Gastroesophageal sphincter (tissue), 3 donors: ENCODE measurements around the gene HMX2.

Experiments used
- CTCF ChIP-seq, 4 experiments: fragments of 200-600 bp in 2 of 4; fragments of 450-650 bp in 2 of 4; sonication (generic) in 1 of 4; IDR thresholded peaks; one replicate each; pipeline ENCODE4 v1.5.1; 2017 to 2019; ENCODE audit warnings: antibody characterized with exemption in 4 of 4, mild to moderate bottlenecking in 2 of 4, moderate library complexity in 2 of 4
- EP300 ChIP-seq: sonication (generic); formaldehyde crosslinking; IDR thresholded peaks from one replicate; pipeline ENCODE4 v1.6.1; 2017; ENCODE audit warnings: antibody characterized with exemption, mild to moderate bottlenecking
- POLR2A ChIP-seq, 2 donors: fragments of 450-650 bp; IDR thresholded peaks; one replicate each; pipeline ENCODE4 v1.6.1; 2017; ENCODE audit warnings: antibody characterized with exemption in 2 of 2, mild to moderate bottlenecking in 2 of 2, moderate library complexity in 1 of 2
- POLR2AphosphoS5 ChIP-seq: sonication (generic); formaldehyde crosslinking; IDR thresholded peaks from one replicate; pipeline ENCODE4 v1.6.1; 2017; ENCODE audit warnings: antibody characterized with exemption

- TF ChIP-seq CTCF (IDR thresholded peaks at IDR 0.05) (no peak), EP300 (no peak), POLR2AphosphoS5 (no peak), POLR2A (IDR thresholded peaks at IDR 0.05) (no peak)
Measured at GRCh38 chr10:123154711-123155505, 7.0 kb downstream of the HMX2 start.
